AG04450 (cell line): ENCODE data around the gene GIMAP7. TPM values are rescaled to one million over a fixed set of nuclear protein-coding genes. Genes with fewer than 3 reads are reported as not detected.

Experiments
- CTCF ChIA-PET: fragments of 300-600, 350-600 bp; formaldehyde crosslinking; extraction: SDS; loops from one replicate; lab custom pipeline; 2022; ENCODE audit warnings: antibody characterized with exemption, inconsistent platforms; lab: Charles Lee
- POLR2A ChIA-PET: fragments of 350-600 bp; formaldehyde crosslinking; extraction: SDS; loops from one replicate; lab custom pipeline; 2021; ENCODE audit warnings: antibody characterized with exemption, inconsistent platforms; lab: Yijun Ruan, JAX
- DNase-seq: peaks from one replicate; pipeline ENCODE4 v3.0.0-alpha.2; 2011; ENCODE audit warnings: low read depth, low spot score
- H3K27ac ChIP-seq: one replicate; pipeline ENCODE4 v1.5.1; 2012; ENCODE audit warnings: low read depth, low read length, control low read depth
- H3K27me3 ChIP-seq: one replicate; pipeline ENCODE4 v1.6.0; 2012; ENCODE audit warnings: low read length; ENCODE audit not compliant: control insufficient read depth, insufficient read depth
- H3K4me3 ChIP-seq: 2 replicates; pipeline ENCODE4 v1.5.1; 2011; ENCODE audit warnings: mild to moderate bottlenecking, low read depth, low read length, control low read depth
- H3K9me3 ChIP-seq: 2 replicates; pipeline ENCODE4 v1.5.1; 2012; ENCODE audit warnings: low read length; ENCODE audit not compliant: control insufficient read depth, insufficient read depth
- CTCF ChIP-seq: IDR thresholded peaks from 2 replicates; pipeline ENCODE4 v1.5.1; 2011; ENCODE audit warnings: low read depth, low read length, control low read depth, inconsistent platforms
- polyA minus RNA-seq: library from RNA; depleted of rRNA, polyadenylated mRNA; stranded (reverse); fragments of >200 nt; gene quantifications from 2 replicates; pipeline ENCODE4 v1.2.3, GENCODE V29; 2011; rRNA and poly(A)+ RNA removed
- polyA plus RNA-seq: library from polyadenylated mRNA; depleted of rRNA; stranded (reverse); fragments of >200 nt; gene quantifications from 2 replicates; pipeline ENCODE4 v1.2.3, GENCODE V29; 2011; rRNA removed

GIMAP7 gene
- not detected in 2 replicates for polyA plus RNA-seq
- not detected in 2 replicates for polyA minus RNA-seq

- H3K4me3 ChIP-seq = no peak within 1 kb of the TSS
- no peaks in the 10 kb centered on the region for H3K27me3 ChIP-seq
- ChIA-PET CTCF (no interaction called here), POLR2A (no interaction called here)
- H3K27ac ChIP-seq = no peak within 1 kb of the TSS
- peaks cover 6% of the 10 kb centered on the region for H3K9me3 ChIP-seq
- no peak for DNase-seq
- TF ChIP-seq CTCF = no peak
Measured at GRCh38 chr7:150514748-150515222, at the start of gene GIMAP7. TSS of gene GIMAP7 (plus strand) at chr7:150514872. CDS start at chr7:150519975, 5,103 bp downstream.

- POLR2A ChIA-PET = no interaction called here
- DNase-seq = no peak
- TF ChIP-seq CTCF = no peak
- Histone ChIP-seq H3K27ac (no peak overlapping the region), H3K9me3 (no peaks in the 10 kb centered on the region), H3K4me3 (no peak overlapping the region), H3K27me3 (no peaks in the 10 kb centered on the region)
- CTCF ChIA-PET = interaction anchor here (1.1 kb wide), 1 partner anchor 16 kb away, joined by 5 read pairs; no protein-coding TSS in a partner anchor
Measured at GRCh38 chr7:150464962-150465361, 49.7 kb upstream of the GIMAP7 start.

GRCh38 chr7:150465414-150465813, 49.3 kb upstream of the GIMAP7 start:
- ChIA-PET CTCF (interaction anchor here (1.1 kb wide), 1 partner anchor 16 kb away, joined by 5 read pairs; no protein-coding TSS in a partner anchor), POLR2A (no interaction called here)
- Histone ChIP-seq H3K27ac (no peak overlapping the region), H3K27me3 (no peaks in the 10 kb centered on the region), H3K9me3 (no peaks in the 10 kb centered on the region), H3K4me3 (no peak overlapping the region)
- TF ChIP-seq CTCF = no peak
- DNase-seq = no peak

GRCh38 chr7:150466477-150466876, 48.2 kb upstream of the GIMAP7 start:
- no peak overlapping the region for H3K27ac ChIP-seq
- TF ChIP-seq CTCF = no peak
- POLR2A ChIA-PET = no interaction called here
- no peak for DNase-seq
- H3K27me3 ChIP-seq = no peaks in the 10 kb centered on the region
- H3K4me3 ChIP-seq = no peak overlapping the region
- CTCF ChIA-PET = no interaction called here
- H3K9me3 ChIP-seq = no peaks in the 10 kb centered on the region

GRCh38 chr7:150468241-150468640, 46.4 kb upstream of the GIMAP7 start:
- POLR2A ChIA-PET = no interaction called here
- TF ChIP-seq CTCF = no peak
- no peaks in the 10 kb centered on the region for H3K27me3 ChIP-seq
- H3K27ac ChIP-seq = no peak overlapping the region
- H3K4me3 ChIP-seq = no peak overlapping the region
- CTCF ChIA-PET = no interaction called here
- no peak for DNase-seq
- H3K9me3 ChIP-seq = no peaks in the 10 kb centered on the region
